ENCODE measurements around the gene RAB22A.

- TF ChIP-seq POLR2AphosphoS5 (IDR thresholded peaks at IDR 0.05; ENCODE audit: borderline replicate concordance, low read depth, low read length) (no peak), EZH2 (IDR thresholded peaks at IDR 0.05) (no peak)
Measured at GRCh38 chr20:58377017-58377416, 67.5 kb downstream of the RAB22A start.
